Right atrium auricular region (tissue), 2 donors: Measurements from ENCODE around the gene STAB2. TPM values are rescaled to one million over a fixed set of nuclear protein-coding genes. Genes with fewer than 3 reads are reported as not detected.

Experiments used
- DNase-seq: peaks from one replicate; pipeline ENCODE4 v3.0.0-alpha.2; 2019; ENCODE audit warnings: low spot score
- H3K27ac ChIP-seq, 2 donors: fragments of 200-600 bp; sonication (generic); 1 replicate in 1 of 2; 2 replicates in 1 of 2; pipeline ENCODE4 v1.5.1; 2016 to 2019
- H3K27me3 ChIP-seq, 2 donors: fragments of 200-600 bp; sonication (generic); one replicate each; pipeline versions ENCODE4 v1.5.1 to v1.6.0; 2017 to 2019
- H3K36me3 ChIP-seq: fragments of 200-600 bp; sonication (generic); one replicate; pipeline ENCODE4 v1.5.1; 2016
- H3K4me1 ChIP-seq, 2 donors: fragments of 200-600 bp; sonication (generic); one replicate each; pipeline versions ENCODE4 v1.5.1 to v1.6.0; 2017 to 2019
- H3K4me3 ChIP-seq, 2 donors: fragments of 200-600 bp; sonication (generic); 1 replicate in 1 of 2; 2 replicates in 1 of 2; pipeline ENCODE4 v1.5.1; 2017 to 2019; ENCODE audit warnings: mild to moderate bottlenecking in 1 of 2, moderate library complexity in 1 of 2
- H3K9me3 ChIP-seq, 2 donors: fragments of 200-600 bp; sonication (generic); one replicate each; pipeline ENCODE4 v1.5.1; 2019
- CTCF ChIP-seq, 2 donors: fragments of 200-600 bp; sonication (generic); IDR thresholded peaks; one replicate each; pipeline ENCODE4 v1.5.1; 2019; ENCODE audit warnings: antibody characterized with exemption in 2 of 2
- total RNA-seq, 2 donors: library from RNA; depleted of rRNA; stranded (reverse); fragments of >200 nt; gene quantifications; one replicate each; pipeline ENCODE4 v1.1.0, GENCODE V29; 2016

Gene STAB2
- total RNA-seq, 2 donors from 2014 or later = 0.11 TPM; not detected in 1

DNA sequence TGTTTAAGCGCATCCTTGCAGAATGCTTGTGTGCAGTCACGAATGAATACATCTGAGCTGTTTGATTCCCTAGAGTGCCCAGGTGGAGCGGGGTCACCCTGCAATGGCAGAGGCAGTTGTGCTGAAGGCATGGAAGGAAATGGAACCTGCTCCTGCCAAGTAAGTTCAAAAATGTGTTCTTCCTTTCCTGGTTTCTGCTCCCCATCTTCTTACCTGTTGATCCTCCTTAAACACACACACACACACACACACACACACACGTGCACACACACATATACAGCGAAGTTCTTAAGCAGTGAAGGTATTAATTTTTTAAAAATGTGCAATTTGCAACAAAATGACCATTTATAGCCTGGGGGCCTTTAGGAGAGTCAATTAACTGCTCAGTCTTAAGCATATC lies 33.3 kb downstream of the STAB2 start:
- no peak overlapping the region for H3K4me3 ChIP-seq
- no peaks in the 10 kb centered on the region for H3K4me1 ChIP-seq
- no peak overlapping the region for H3K27ac ChIP-seq
- no peaks in the 10 kb centered on the region for H3K9me3 ChIP-seq
- no peaks in the 10 kb centered on the region for H3K27me3 ChIP-seq
- TF ChIP-seq CTCF (IDR thresholded peaks at IDR 0.05) = no peak
- DNase-seq = no peak
- no peaks in the 10 kb centered on the region for H3K36me3 ChIP-seq

GRCh38 chr12:103623716-103624115 lies 36.6 kb downstream of the STAB2 start:
- no peak overlapping the region for H3K27ac ChIP-seq

GRCh38 chr12:103626498-103626897 lies 39.4 kb downstream of the STAB2 start:
- H3K27me3 ChIP-seq = no peaks in the 10 kb centered on the region
- no peak overlapping the region for H3K4me3 ChIP-seq
- peak; percentile 71 for DNase-seq
- TF ChIP-seq CTCF (IDR thresholded peaks at IDR 0.05) = no peak
- H3K4me1 ChIP-seq = peaks cover 0 to 6% of the 10 kb centered on the region in 2 donors
- H3K27ac ChIP-seq = peak overlapping the region in 1 of 2 donors; percentile 62
- no peaks in the 10 kb centered on the region for H3K36me3 ChIP-seq
- H3K9me3 ChIP-seq = no peaks in the 10 kb centered on the region

More at GRCh38 chr12:103623716-103624115, 36.6 kb downstream of the STAB2 start:
- Histone ChIP-seq H3K27me3 (no peaks in the 10 kb centered on the region), H3K4me3 (no peak overlapping the region), H3K36me3 (no peaks in the 10 kb centered on the region), H3K4me1 (peaks cover 0 to 6% of the 10 kb centered on the region in 2 donors), H3K9me3 (no peaks in the 10 kb centered on the region)
- no peak for TF ChIP-seq CTCF (IDR thresholded peaks at IDR 0.05)
- no peak for DNase-seq

GRCh38 chr12:103627189-103627855 lies 40.2 kb downstream of the STAB2 start:
- H3K27me3 ChIP-seq = no peaks in the 10 kb centered on the region
- peaks cover 0 to 2% of the 10 kb centered on the region in 2 donors for H3K9me3 ChIP-seq
- H3K27ac ChIP-seq = peak overlapping the region; percentile 42 to 62
- peaks cover 0 to 6% of the 10 kb centered on the region in 2 donors for H3K4me1 ChIP-seq
- H3K4me3 ChIP-seq = no peak overlapping the region
- no peak for TF ChIP-seq CTCF (IDR thresholded peaks at IDR 0.05)
- H3K36me3 ChIP-seq = no peaks in the 10 kb centered on the region
- peak; percentile 60 for DNase-seq

DNA sequence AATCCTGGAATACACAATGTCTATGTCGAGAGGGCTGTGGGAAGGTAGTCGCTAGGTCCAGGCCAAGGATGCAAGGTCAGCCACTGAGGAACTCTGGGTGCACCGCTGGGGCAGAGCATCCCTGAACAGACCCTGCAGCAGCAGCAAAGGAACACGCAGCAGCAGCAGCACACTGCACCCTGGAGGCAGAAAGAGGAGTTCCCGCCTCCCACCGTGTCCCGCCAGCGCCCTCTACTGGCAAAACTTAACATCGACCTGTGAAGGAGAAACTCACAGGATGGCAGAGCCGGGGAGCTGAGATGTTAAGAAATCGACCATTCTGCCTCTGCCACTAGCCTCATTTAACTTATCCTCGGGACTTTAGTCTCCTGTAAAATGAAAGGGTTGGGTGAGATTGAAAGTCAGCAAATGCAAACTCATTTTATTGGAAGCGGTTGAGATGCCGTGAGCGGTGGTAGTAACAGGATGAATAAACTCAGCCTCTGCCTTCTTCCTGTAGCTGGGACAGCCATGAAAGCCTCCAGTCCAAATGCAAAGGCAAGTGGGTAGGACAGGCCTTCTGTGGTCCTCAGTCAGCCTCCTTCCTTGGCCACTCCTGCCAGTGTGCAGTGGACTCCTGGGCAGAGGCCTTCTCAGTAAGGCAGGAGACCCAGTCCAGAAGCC lies 45.6 kb downstream of the STAB2 start:
- no peaks in the 10 kb centered on the region for H3K36me3 ChIP-seq
- DNase-seq = peak; percentile 58
- TF ChIP-seq CTCF (IDR thresholded peaks at IDR 0.05) = peak in 1 of 2 donors; percentile 63
- no peaks in the 10 kb centered on the region for H3K27me3 ChIP-seq
- peaks cover 0 to 16% of the 10 kb centered on the region in 2 donors for H3K9me3 ChIP-seq
- no peak overlapping the region for H3K4me3 ChIP-seq
- no peaks in the 10 kb centered on the region for H3K4me1 ChIP-seq
- no peak overlapping the region for H3K27ac ChIP-seq
